ENCODE data around the gene OLIG3. TPM values are rescaled to one million over a fixed set of nuclear protein-coding genes. Genes with fewer than 3 reads are reported as not detected.

The OLIG3 gene
- total and polyA plus RNA-seq, 9 donors = not detected

DNA sequence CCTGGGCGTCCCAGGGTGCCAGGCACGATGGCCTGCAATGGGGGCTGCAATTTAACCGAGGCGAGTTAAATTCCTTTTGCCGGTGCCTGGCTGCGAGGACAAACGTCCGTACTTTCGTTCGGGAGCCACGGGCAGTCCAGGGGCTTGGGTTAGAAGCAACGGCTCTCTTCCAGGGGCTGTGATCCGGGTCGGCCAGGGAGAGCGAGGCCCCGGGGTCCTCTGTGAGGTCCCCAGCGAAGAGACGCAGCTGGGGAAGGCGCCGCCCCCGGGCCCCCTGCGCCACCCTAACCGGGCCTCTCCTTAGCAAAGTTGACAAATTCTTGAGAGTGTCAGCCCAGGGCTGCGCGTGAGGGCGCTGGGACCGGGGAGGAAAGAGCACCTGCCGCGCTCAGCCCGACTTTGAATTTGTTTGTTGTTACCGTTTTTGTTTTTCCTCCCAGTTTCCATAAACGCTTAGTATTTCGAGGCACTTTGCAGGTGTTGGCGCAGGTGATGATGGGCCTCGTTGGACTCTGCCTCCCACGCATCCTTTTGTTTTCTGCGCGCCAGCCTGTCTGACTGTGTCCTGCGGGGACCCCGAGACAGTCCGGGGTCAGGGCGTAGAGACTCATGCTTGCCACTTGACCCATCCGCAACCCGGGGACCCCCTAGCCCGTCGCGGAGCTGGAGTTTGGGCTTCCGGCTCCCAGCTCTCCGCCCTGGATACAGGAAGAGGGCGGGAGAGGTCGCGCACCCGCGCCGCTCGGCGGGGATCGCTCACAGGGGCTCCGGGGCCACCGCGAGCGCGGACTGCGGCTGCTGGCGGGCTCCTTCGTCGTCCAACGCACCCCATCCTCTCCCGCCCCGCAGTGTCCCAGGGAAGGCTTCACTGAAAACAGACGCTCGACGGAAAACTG lies 5.8 kb downstream of the OLIG3 start:
- intact Hi-C loops (cut with DNase I) = no loop called here
- peaks cover 4% of the 10 kb centered on the region for H3K4me1 ChIP-seq (ENCODE audit: insufficient read depth)
- H3K4me3 ChIP-seq = no peak overlapping the region
- H3K9me3 ChIP-seq = no peaks in the 10 kb centered on the region
- 2 to 3% (median 3%) methylated on average over 70 to 73 of the region's 73 CpGs for WGBS, 3 donors
- no peak for TF ChIP-seq EP300 (IDR thresholded peaks at IDR 0.05)
- TF ChIP-seq POLR2A (IDR thresholded peaks at IDR 0.05) = no peak
- TF ChIP-seq, protein P1, sequence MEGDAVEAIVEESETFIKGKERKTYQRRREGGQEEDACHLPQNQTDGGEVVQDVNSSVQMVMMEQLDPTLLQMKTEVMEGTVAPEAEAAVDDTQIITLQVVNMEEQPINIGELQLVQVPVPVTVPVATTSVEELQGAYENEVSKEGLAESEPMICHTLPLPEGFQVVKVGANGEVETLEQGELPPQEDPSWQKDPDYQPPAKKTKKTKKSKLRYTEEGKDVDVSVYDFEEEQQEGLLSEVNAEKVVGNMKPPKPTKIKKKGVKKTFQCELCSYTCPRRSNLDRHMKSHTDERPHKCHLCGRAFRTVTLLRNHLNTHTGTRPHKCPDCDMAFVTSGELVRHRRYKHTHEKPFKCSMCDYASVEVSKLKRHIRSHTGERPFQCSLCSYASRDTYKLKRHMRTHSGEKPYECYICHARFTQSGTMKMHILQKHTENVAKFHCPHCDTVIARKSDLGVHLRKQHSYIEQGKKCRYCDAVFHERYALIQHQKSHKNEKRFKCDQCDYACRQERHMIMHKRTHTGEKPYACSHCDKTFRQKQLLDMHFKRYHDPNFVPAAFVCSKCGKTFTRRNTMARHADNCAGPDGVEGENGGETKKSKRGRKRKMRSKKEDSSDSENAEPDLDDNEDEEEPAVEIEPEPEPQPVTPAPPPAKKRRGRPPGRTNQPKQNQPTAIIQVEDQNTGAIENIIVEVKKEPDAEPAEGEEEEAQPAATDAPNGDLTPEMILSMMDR (IDR thresholded peaks at IDR 0.05) = no peak
- no peak for DNase-seq
- H3K27ac ChIP-seq = no peak overlapping the region
- no peaks in the 10 kb centered on the region for H3K36me3 ChIP-seq
- H3K27me3 ChIP-seq = peaks cover 13% of the 10 kb centered on the region

DNA sequence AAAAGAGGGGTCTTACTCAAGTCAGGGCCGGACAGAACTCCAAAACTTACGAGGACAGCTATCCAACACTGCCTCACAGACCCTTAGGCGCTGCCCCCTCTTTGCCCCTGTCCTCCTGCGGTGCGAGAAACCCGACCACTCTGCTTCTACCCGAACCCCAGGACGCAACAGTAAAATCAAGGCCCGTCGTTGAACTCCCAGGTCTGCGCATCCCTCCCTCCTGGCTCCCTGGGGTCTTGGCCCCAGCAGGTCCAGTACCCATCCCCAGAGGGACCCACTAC lies 6.4 kb downstream of the OLIG3 start:
- 6 to 7% (median 6%) methylated on average over 11 of the region's 11 CpGs for WGBS, 3 donors
- Histone ChIP-seq H3K27ac (no peak overlapping the region), H3K9me3 (peaks cover 0 to 3% of the 10 kb centered on the region in 2 donors), H3K27me3 (peaks cover 7% of the 10 kb centered on the region), H3K36me3 (no peaks in the 10 kb centered on the region), H3K4me3 (no peak overlapping the region), H3K4me1 (ENCODE audit: insufficient read depth) (peaks cover 2% of the 10 kb centered on the region)
- DNase-seq = no peak
- no peak for TF ChIP-seq POLR2A (IDR thresholded peaks at IDR 0.05)
- TF ChIP-seq, protein P1 (IDR thresholded peaks at IDR 0.05) = no peak
- intact Hi-C loops (cut with DNase I) = no loop called here

DNA sequence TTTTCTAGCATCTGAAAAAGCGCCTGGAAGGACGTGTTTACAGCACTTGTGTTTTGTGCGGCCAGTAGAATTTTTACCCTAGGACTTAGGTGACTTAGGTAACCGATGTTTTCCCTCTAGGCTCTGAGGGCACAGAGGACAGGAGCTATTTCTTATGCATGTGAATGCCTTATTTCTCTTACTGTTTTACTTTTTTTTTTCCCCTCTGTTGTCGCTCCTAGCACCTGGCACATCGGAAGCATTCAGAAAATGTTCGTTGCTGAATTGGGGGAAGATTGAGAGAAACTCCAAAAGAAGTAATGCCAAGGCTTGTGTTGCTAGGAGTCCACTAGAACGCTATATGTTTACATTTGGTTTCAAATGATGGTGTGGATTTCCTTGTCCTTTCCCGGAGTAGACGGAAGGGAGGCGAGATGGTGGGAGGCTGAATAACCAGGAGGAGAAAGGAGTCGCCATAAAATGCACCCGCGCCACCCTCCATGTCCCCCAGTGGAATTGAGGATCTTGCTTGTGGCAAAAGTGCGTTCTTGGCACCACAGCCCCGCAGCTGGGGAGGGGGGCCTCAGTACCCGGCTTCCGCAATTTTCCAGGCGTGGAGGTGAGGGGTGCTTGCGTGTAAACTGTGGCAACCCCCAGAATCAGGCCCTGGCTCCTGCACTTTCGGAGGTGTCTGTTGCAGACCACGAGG lies 6.9 kb downstream of the OLIG3 start:
- no peak overlapping the region for H3K4me3 ChIP-seq
- H3K4me1 ChIP-seq (ENCODE audit: insufficient read depth) = peaks cover 2% of the 10 kb centered on the region
- H3K27me3 ChIP-seq = peaks cover 4% of the 10 kb centered on the region
- WGBS, 3 donors = 7 to 8% (median 7%) methylated on average over 22 of the region's 22 CpGs
- TF ChIP-seq POLR2A (IDR thresholded peaks at IDR 0.05) = no peak
- no peak for TF ChIP-seq EP300 (IDR thresholded peaks at IDR 0.05)
- TF ChIP-seq, protein P1 (IDR thresholded peaks at IDR 0.05) = no peak
- intact Hi-C loops (cut with DNase I) = no loop called here
- peaks cover 0 to 3% of the 10 kb centered on the region in 2 donors for H3K9me3 ChIP-seq
- H3K27ac ChIP-seq = no peak overlapping the region
- DNase-seq = no peak
- no peaks in the 10 kb centered on the region for H3K36me3 ChIP-seq

DNA sequence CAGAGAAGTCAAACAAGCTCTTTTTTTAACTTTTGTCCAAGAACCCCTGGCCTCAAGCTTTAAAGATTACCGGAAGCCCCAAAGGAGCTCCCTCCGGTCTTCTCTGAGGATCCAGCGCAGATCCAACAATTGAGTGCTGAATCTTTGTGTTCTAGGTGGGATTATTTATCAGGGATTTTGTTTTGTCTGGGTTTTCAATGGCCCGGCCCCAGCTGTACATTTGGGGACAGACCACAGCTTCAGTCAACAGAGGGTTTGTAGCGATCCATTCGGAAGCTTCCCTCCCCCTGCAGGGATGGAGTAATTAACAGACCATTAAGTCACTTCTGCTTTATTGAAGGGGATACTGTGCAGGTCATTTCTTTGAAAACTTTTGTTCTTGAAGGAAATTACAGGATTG lies 7.8 kb downstream of the OLIG3 start:
- H3K27me3 ChIP-seq = peaks cover 4% of the 10 kb centered on the region
- WGBS, 3 donors = 8 to 11% (median 11%) methylated on average over 6 of the region's 6 CpGs
- no peak for TF ChIP-seq EP300 (IDR thresholded peaks at IDR 0.05)
- TF ChIP-seq, protein P1 (IDR thresholded peaks at IDR 0.05) = no peak
- H3K27ac ChIP-seq = no peak overlapping the region
- H3K4me3 ChIP-seq = no peak overlapping the region
- DNase-seq = no peak
- intact Hi-C loops (cut with DNase I) = no loop called here
- H3K36me3 ChIP-seq = no peaks in the 10 kb centered on the region
- peaks cover 2% of the 10 kb centered on the region for H3K4me1 ChIP-seq (ENCODE audit: insufficient read depth)
- peaks cover 0 to 3% of the 10 kb centered on the region in 2 donors for H3K9me3 ChIP-seq

Measured in ovary (tissue), 9 donors.